Stimulated activated CD8-positive, alpha-beta memory T cell treated with anti-CD3 and anti-CD28 coated beads, Interleukin-12 subunit alpha, Interleukin-12 subunit beta, amount 100 ng/mL, for 24 hours (primary cell): ENCODE results near the gene FADS2.

Experiments used
- DNase-seq: peaks from one replicate; pipeline ENCODE4 v3.0.0-alpha.2; 2020; ENCODE audit errors: extremely low read depth

Gene FADS2

GRCh38 chr11:61887839-61888494 lies 59.9 kb downstream of the FADS2 start:
- no peak for DNase-seq

GRCh38 chr11:61888590-61888989 lies 60.5 kb downstream of the FADS2 start:
- no peak for DNase-seq

- DNase-seq, result no peak
These were observed 61.7 kb downstream of the FADS2 start for GRCh38 chr11:61889831-61890230.

- no peak for DNase-seq
These were observed 62.6 kb downstream of the FADS2 start for GRCh38 chr11:61890529-61891330.

- peak; percentile 10 for DNase-seq
These were observed 63.4 kb downstream of the FADS2 start, which contains the start of gene FADS3 for GRCh38 chr11:61891331-61892084. Gene FADS3, minus strand, starts transcription at chr11:61891545. Its CDS starts 164 bp downstream, at chr11:61891381.

- no peak for DNase-seq
These were observed 63.9 kb downstream of the FADS2 start for GRCh38 chr11:61892085-61892370.

- DNase-seq, result no peak
These were observed 65.9 kb downstream of the FADS2 start for GRCh38 chr11:61893981-61894380.

- DNase-seq, result no peak
These were observed 67.1 kb downstream of the FADS2 start for GRCh38 chr11:61895046-61895717.

GRCh38 chr11:61895718-61896059 lies 67.6 kb downstream of the FADS2 start:
- no peak for DNase-seq

GRCh38 chr11:61896665-61897386 lies 68.7 kb downstream of the FADS2 start:
- no peak for DNase-seq

GRCh38 chr11:61897387-61898246 lies 69.5 kb downstream of the FADS2 start:
- peak; percentile 43 for DNase-seq

- no peak for DNase-seq
These were observed 70.1 kb downstream of the FADS2 start for GRCh38 chr11:61898247-61898582.

GRCh38 chr11:61899146-61899841 lies 71.2 kb downstream of the FADS2 start:
- DNase-seq, result peak; percentile 60

- DNase-seq, result no peak
These were observed 72.2 kb downstream of the FADS2 start for GRCh38 chr11:61900251-61900650.

- DNase-seq, result no peak
These were observed 73.3 kb downstream of the FADS2 start for GRCh38 chr11:61901397-61901796.

- DNase-seq, result no peak
These were observed 74.2 kb downstream of the FADS2 start for GRCh38 chr11:61902313-61902712.

GRCh38 chr11:61903845-61904244 lies 75.7 kb downstream of the FADS2 start:
- DNase-seq, result no peak

- no peak for DNase-seq
These were observed 76.5 kb downstream of the FADS2 start for GRCh38 chr11:61904539-61905048.

- no peak for DNase-seq
These were observed 77.1 kb downstream of the FADS2 start for GRCh38 chr11:61905067-61905696.
